NCI-H2171 treated with DMSO at 0.1 percent for 48 hours (cell line): ENCODE data around the gene RRP7A.
"Not testable (repeated sequence)": the region's sequence is repeated elsewhere in the genome, so short reads cannot be mapped to it uniquely, and the experiment has no call there.

Experiments
- DNase-seq: peaks from one replicate; lab custom pipeline; 2025; lab: John Stamatoyannopoulos, UW

RRP7A gene

GRCh38 chr22:42519525-42520401, at the start of gene RRP7A:
Gene RRP7A, minus strand, starts transcription at chr22:42519796. Its CDS starts 10 bp downstream, at chr22:42519786.
- DNase-seq, result peak; percentile 70

- not testable (repeated sequence) for DNase-seq
Observed at GRCh38 chr22:42567950-42568349, 48.4 kb upstream of the RRP7A start.

GRCh38 chr22:42565956-42566355, 46.4 kb upstream of the RRP7A start:
- DNase-seq, result no peak

- DNase-seq, result no peak
Observed at GRCh38 chr22:42564699-42565098, 45.1 kb upstream of the RRP7A start.

- not testable (repeated sequence) for DNase-seq
Observed at GRCh38 chr22:42563943-42564342, 44.3 kb upstream of the RRP7A start.

GRCh38 chr22:42562684-42563083, 43.1 kb upstream of the RRP7A start:
- no peak for DNase-seq

- no peak for DNase-seq
Observed at GRCh38 chr22:42562279-42562678, 42.7 kb upstream of the RRP7A start.

- DNase-seq, result no peak
Observed at GRCh38 chr22:42561856-42562255, 42.3 kb upstream of the RRP7A start.

GRCh38 chr22:42560781-42561180, 41.2 kb upstream of the RRP7A start:
- no peak for DNase-seq

GRCh38 chr22:42560381-42560780, 40.8 kb upstream of the RRP7A start:
- DNase-seq, result no peak

- DNase-seq, result peak; percentile 72
Observed at GRCh38 chr22:42553475-42554361, 34.1 kb upstream of the RRP7A start, which contains the start of gene SERHL2. Gene SERHL2, plus strand, starts transcription at chr22:42553956. Its CDS starts 65 bp downstream, at chr22:42554021.

- DNase-seq, result not testable (repeated sequence)
Observed at GRCh38 chr22:42552294-42552647, 32.7 kb upstream of the RRP7A start.

GRCh38 chr22:42549331-42550060, 29.9 kb upstream of the RRP7A start:
- DNase-seq, result no peak

GRCh38 chr22:42548597-42549330, 29.2 kb upstream of the RRP7A start:
- DNase-seq, result no peak

GRCh38 chr22:42548126-42548525, 28.5 kb upstream of the RRP7A start:
- DNase-seq, result not testable (repeated sequence)

- DNase-seq, result no peak
Observed at GRCh38 chr22:42547562-42547961, 28.0 kb upstream of the RRP7A start.

GRCh38 chr22:42544686-42545085, 25.1 kb upstream of the RRP7A start:
- DNase-seq, result no peak

GRCh38 chr22:42539236-42539771, 19.7 kb upstream of the RRP7A start:
- not testable (repeated sequence) for DNase-seq

- not testable (repeated sequence) for DNase-seq
Observed at GRCh38 chr22:42537199-42537831, 17.7 kb upstream of the RRP7A start.

- DNase-seq, result not testable (repeated sequence)
Observed at GRCh38 chr22:42536634-42537033, 17.0 kb upstream of the RRP7A start.
